Measurements from ENCODE around the gene RTN4.

The RTN4 gene

GRCh38 chr2:55049043-55049820 is 1.0 kb downstream of the RTN4 start:
- Histone ChIP-seq H3K9me3 (ENCODE audit: insufficient read depth, low read length) (no peaks in the 10 kb centered on the region), H3K4me1 (ENCODE audit: low read length) (peaks cover 40% of the 10 kb centered on the region), H4K20me1 (ENCODE audit: insufficient read depth, low read length) (peaks cover 34% of the 10 kb centered on the region), H3K27me3 (ENCODE audit: low read depth, low read length) (no peaks in the 10 kb centered on the region), H3K27ac (ENCODE audit: low read length) (peak overlapping the region; percentile 87), H3K4me3 (ENCODE audit: low read length) (peak overlapping the region; percentile 97), H3K79me2 (ENCODE audit: low read length) (peaks cover 58% of the 10 kb centered on the region), H3K36me3 (replicated peaks; ENCODE audit: low read depth, low read length) (no peaks in the 10 kb centered on the region), H2AFZ (ENCODE audit: low read depth, low read length) (peak overlapping the region; percentile 55; the same call in 1 of the 2 replicates), H3K9ac (ENCODE audit: low read length) (peak overlapping the region; percentile 98), H3K4me2 (ENCODE audit: low read length) (peak overlapping the region; percentile 84)
- TF ChIP-seq CTCF (IDR thresholded peaks at IDR 0.05; ENCODE audit: low read depth, low read length) (peak; percentile 50), EZH2phosphoT487 (IDR thresholded peaks at IDR 0.05; ENCODE audit: low read depth) (no peak)

GRCh38 chr2:55048508-55049042 is 1.7 kb downstream of the RTN4 start:
- no peak for TF ChIP-seq CTCF (IDR thresholded peaks at IDR 0.05; ENCODE audit: low read depth, low read length)
- TF ChIP-seq EZH2phosphoT487 (IDR thresholded peaks at IDR 0.05; ENCODE audit: low read depth): no peak
- no peaks in the 10 kb centered on the region for H3K9me3 ChIP-seq (ENCODE audit: insufficient read depth, low read length)
- peak overlapping the region; percentile 87 for H3K27ac ChIP-seq (ENCODE audit: low read length)
- H3K9ac ChIP-seq (ENCODE audit: low read length): peak overlapping the region; percentile 98
- no peaks in the 10 kb centered on the region for H3K36me3 ChIP-seq (replicated peaks; ENCODE audit: low read depth, low read length)
- H3K4me2 ChIP-seq (ENCODE audit: low read length): peak overlapping the region; percentile 84
- H4K20me1 ChIP-seq (ENCODE audit: insufficient read depth, low read length): peaks cover 35% of the 10 kb centered on the region
- H3K4me1 ChIP-seq (ENCODE audit: low read length): peaks cover 34% of the 10 kb centered on the region
- no peaks in the 10 kb centered on the region for H3K27me3 ChIP-seq (ENCODE audit: low read depth, low read length)
- no peak overlapping the region for H2AFZ ChIP-seq (ENCODE audit: low read depth, low read length)
- peaks cover 63% of the 10 kb centered on the region for H3K79me2 ChIP-seq (ENCODE audit: low read length)
- peak overlapping the region; percentile 97 for H3K4me3 ChIP-seq (ENCODE audit: low read length)

GRCh38 chr2:55047677-55048299 is 2.5 kb downstream of the RTN4 start:
- TF ChIP-seq CTCF (IDR thresholded peaks at IDR 0.05; ENCODE audit: low read depth, low read length) (no peak), EZH2phosphoT487 (IDR thresholded peaks at IDR 0.05; ENCODE audit: low read depth) (no peak)
- Histone ChIP-seq H3K4me2 (ENCODE audit: low read length) (peak overlapping the region; percentile 84), H3K27ac (ENCODE audit: low read length) (no peak overlapping the region), H3K36me3 (replicated peaks; ENCODE audit: low read depth, low read length) (no peaks in the 10 kb centered on the region), H3K79me2 (ENCODE audit: low read length) (peaks cover 70% of the 10 kb centered on the region), H2AFZ (ENCODE audit: low read depth, low read length) (no peak overlapping the region), H3K4me1 (ENCODE audit: low read length) (peaks cover 37% of the 10 kb centered on the region), H3K9me3 (ENCODE audit: insufficient read depth, low read length) (no peaks in the 10 kb centered on the region), H3K27me3 (ENCODE audit: low read depth, low read length) (no peaks in the 10 kb centered on the region), H3K4me3 (ENCODE audit: low read length) (peak overlapping the region; percentile 97), H3K9ac (ENCODE audit: low read length) (peak overlapping the region; percentile 98; the same call in 1 of the 2 replicates), H4K20me1 (ENCODE audit: insufficient read depth, low read length) (peaks cover 41% of the 10 kb centered on the region)

GRCh38 chr2:55045780-55046179 is 4.5 kb downstream of the RTN4 start:
- no peaks in the 10 kb centered on the region for H3K9me3 ChIP-seq (ENCODE audit: insufficient read depth, low read length)
- no peak overlapping the region for H2AFZ ChIP-seq (ENCODE audit: low read depth, low read length)
- H3K4me1 ChIP-seq (ENCODE audit: low read length): peaks cover 20% of the 10 kb centered on the region
- no peak overlapping the region for H3K4me2 ChIP-seq (ENCODE audit: low read length)
- H3K27me3 ChIP-seq (ENCODE audit: low read depth, low read length): no peaks in the 10 kb centered on the region
- no peaks in the 10 kb centered on the region for H3K36me3 ChIP-seq (replicated peaks; ENCODE audit: low read depth, low read length)
- H3K4me3 ChIP-seq (ENCODE audit: low read length): no peak overlapping the region
- peaks cover 90% of the 10 kb centered on the region for H3K79me2 ChIP-seq (ENCODE audit: low read length)
- no peak overlapping the region for H3K9ac ChIP-seq (ENCODE audit: low read length)
- TF ChIP-seq CTCF (IDR thresholded peaks at IDR 0.05; ENCODE audit: low read depth, low read length) (no peak), EZH2phosphoT487 (IDR thresholded peaks at IDR 0.05; ENCODE audit: low read depth) (no peak)
- no peak overlapping the region for H3K27ac ChIP-seq (ENCODE audit: low read length)
- peaks cover 52% of the 10 kb centered on the region for H4K20me1 ChIP-seq (ENCODE audit: insufficient read depth, low read length)

Data from OCI-LY3 (cell line).